ENCODE measurements around the gene DGKD. TPM values are rescaled to one million over a fixed set of nuclear protein-coding genes. Genes with fewer than 3 reads are reported as not detected.

The DGKD gene
- total and polyA plus RNA-seq, 2 donors (not counting 1 experiment from before 2014, with no cell fraction given), result 224 to 396 TPM

DNA sequence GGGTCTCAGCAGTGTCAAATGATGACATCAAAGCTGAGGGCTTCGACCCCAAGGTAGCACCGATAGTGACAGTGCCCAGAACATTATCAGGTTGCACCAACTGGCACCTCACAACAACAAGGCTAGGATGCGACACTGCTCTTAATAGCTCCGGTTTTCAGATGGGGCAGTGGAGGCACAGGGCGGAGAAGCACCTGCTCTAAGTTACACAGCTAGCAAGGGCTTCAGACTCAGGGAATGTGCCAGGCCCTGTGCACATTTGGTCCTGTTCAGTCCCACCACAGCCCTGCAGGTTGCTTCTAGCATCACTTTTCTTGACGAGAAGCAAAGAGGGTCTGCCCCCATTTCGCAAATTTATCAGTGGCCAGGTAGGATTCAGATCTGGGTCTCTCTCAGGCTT, 74.1 kb downstream of the DGKD start:
- Mint-ChIP-seq H3K27ac (no peak overlapping the region), H3K4me1 (peaks cover 66% of the 10 kb centered on the region), H3K27me3 (no peaks in the 10 kb centered on the region), H3K9me3 (ENCODE audit: insufficient read depth) (no peaks in the 10 kb centered on the region), H3K4me3 (no peak overlapping the region)
- 92% methylated on average over 6 of the region's 7 CpGs for WGBS (ENCODE audit: insufficient coverage)
- Histone ChIP-seq H4K20me1 (ENCODE audit: control insufficient read depth, insufficient read depth, low read length, poor library complexity, severe bottlenecking) (peaks cover 81% of the 10 kb centered on the region), H3K27me3 (replicated peaks in 1 of 4; ENCODE audit: control extremely low read depth in 1 of 4, control insufficient read depth in 3 of 4, insufficient read depth in 4 of 4, low read length in 3 of 4) (no peaks in the 10 kb centered on the region), H3K4me2 (replicated peaks; ENCODE audit: low read depth, low read length, poor library complexity, severe bottlenecking) (no peak overlapping the region), H3K9ac (ENCODE audit: low read length) (no peak overlapping the region), H2AFZ (ENCODE audit: insufficient read depth, low read depth, low read length, poor library complexity, severe bottlenecking) (no peak overlapping the region), H3K4me1 (ENCODE audit: control insufficient read depth in 2 of 2, insufficient read depth in 2 of 2, low read length in 2 of 2) (peaks cover 14 to 22% of the 10 kb centered on the region in 2 donors), H3K79me2 (ENCODE audit: control insufficient read depth, insufficient read depth, low read length) (peaks cover 98% of the 10 kb centered on the region), H3K4me3 (ENCODE audit: control extremely low read depth in 1 of 5, extremely low read depth in 1 of 5, insufficient read depth in 1 of 5, low read depth in 2 of 5, low read length in 4 of 5) (no peak overlapping the region), H3K36me3 (replicated peaks in 1 of 2; ENCODE audit: control extremely low read depth in 1 of 2, control insufficient read depth in 1 of 2, extremely low read depth in 1 of 2, insufficient read depth in 2 of 2, low read length in 1 of 2) (peaks cover 0 to 50% of the 10 kb centered on the region in 2 experiments), H3K27ac (ENCODE audit: low read length in 2 of 2) (peak overlapping the region in 1 of 2 donors; percentile 48), H3K9me3 (ENCODE audit: control extremely low read depth in 1 of 3, control insufficient read depth in 2 of 3, insufficient read depth in 1 of 3, low read length in 2 of 3) (no peaks in the 10 kb centered on the region)
- no peak for TF ChIP-seq EZH2 (IDR thresholded peaks at IDR 0.05; ENCODE audit: borderline replicate concordance, insufficient read depth, low read depth, low read length, poor library complexity, severe bottlenecking)
- TF ChIP-seq CTCF (IDR thresholded peaks at IDR 0.05), result no peak
- intact Hi-C loops (cut with micrococcal nuclease), result no loop called here
- no peak for ATAC-seq (ENCODE audit: low read depth)
- no peak for DNase-seq
- POLR2A ChIA-PET, result no interaction called here
- CTCF ChIA-PET, result interaction anchor here (1.4 to 15.7 kb wide), 3 partner anchors 14 to 25 kb away, joined by 4 to 218 read pairs (median 7); no protein-coding TSS in a partner anchor

DNA sequence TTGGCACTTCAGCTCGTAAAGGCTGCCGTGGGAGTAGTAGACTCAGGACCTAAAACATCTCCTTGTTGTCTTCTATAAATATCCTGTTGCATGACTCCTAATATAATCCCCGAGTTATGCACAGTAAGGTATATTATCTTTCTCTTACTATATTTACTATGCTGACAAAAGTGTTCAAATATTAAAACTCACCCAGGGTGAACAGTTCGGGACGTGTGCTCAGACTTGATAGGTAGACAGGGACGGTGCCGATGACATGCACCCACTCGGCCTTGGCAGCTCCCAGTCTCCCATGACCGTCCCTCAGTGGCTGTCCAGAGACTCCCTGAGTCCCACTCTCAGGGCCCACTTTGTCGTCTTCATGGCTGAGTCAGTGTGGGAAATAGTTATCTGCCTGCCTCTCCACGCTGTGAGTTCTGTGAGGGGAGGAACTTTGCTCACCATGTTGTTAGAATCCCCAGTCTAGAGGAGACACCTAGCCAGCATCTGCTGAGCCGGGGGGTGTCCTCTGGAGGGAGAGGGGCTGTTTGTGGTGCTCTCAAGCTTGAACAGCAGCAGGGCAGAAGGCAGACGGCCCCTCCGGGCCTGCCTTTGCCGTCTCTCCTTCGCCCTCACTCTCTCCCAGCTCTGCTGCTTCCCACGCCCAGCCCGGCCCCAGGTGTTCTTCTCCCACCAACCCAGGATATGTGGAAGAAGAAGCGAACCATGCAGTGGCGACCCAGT, 75.0 kb downstream of the DGKD start:
- Histone ChIP-seq H3K4me3 (ENCODE audit: control extremely low read depth in 1 of 5, extremely low read depth in 1 of 5, insufficient read depth in 1 of 5, low read depth in 2 of 5, low read length in 4 of 5) (no peak overlapping the region), H3K9ac (ENCODE audit: low read length) (no peak overlapping the region), H3K4me1 (ENCODE audit: control insufficient read depth in 2 of 2, insufficient read depth in 2 of 2, low read length in 2 of 2) (peaks cover 6 to 15% of the 10 kb centered on the region in 2 donors), H2AFZ (ENCODE audit: insufficient read depth, low read depth, low read length, poor library complexity, severe bottlenecking) (no peak overlapping the region), H3K79me2 (ENCODE audit: control insufficient read depth, insufficient read depth, low read length) (peaks cover 97% of the 10 kb centered on the region), H3K9me3 (ENCODE audit: control extremely low read depth in 1 of 3, control insufficient read depth in 2 of 3, insufficient read depth in 1 of 3, low read length in 2 of 3) (no peaks in the 10 kb centered on the region), H3K27ac (ENCODE audit: low read length in 2 of 2) (peak overlapping the region in 1 of 2 donors; percentile 48), H4K20me1 (ENCODE audit: control insufficient read depth, insufficient read depth, low read length, poor library complexity, severe bottlenecking) (peaks cover 80% of the 10 kb centered on the region), H3K36me3 (replicated peaks in 1 of 2; ENCODE audit: control extremely low read depth in 1 of 2, control insufficient read depth in 1 of 2, extremely low read depth in 1 of 2, insufficient read depth in 2 of 2, low read length in 1 of 2) (peaks cover 1 to 44% of the 10 kb centered on the region in 2 experiments), H3K4me2 (replicated peaks; ENCODE audit: low read depth, low read length, poor library complexity, severe bottlenecking) (no peak overlapping the region), H3K27me3 (replicated peaks in 1 of 4; ENCODE audit: control extremely low read depth in 1 of 4, control insufficient read depth in 3 of 4, insufficient read depth in 4 of 4, low read length in 3 of 4) (no peaks in the 10 kb centered on the region)
- no peak for ATAC-seq (ENCODE audit: low read depth)
- Mint-ChIP-seq H3K4me3 (no peak overlapping the region), H3K4me1 (peaks cover 61% of the 10 kb centered on the region), H3K27ac (peak overlapping the region; percentile 70), H3K27me3 (no peaks in the 10 kb centered on the region), H3K9me3 (ENCODE audit: insufficient read depth) (no peaks in the 10 kb centered on the region)
- POLR2A ChIA-PET, result no interaction called here
- TF ChIP-seq EZH2 (IDR thresholded peaks at IDR 0.05; ENCODE audit: borderline replicate concordance, insufficient read depth, low read depth, low read length, poor library complexity, severe bottlenecking) (no peak), CTCF (IDR thresholded peaks at IDR 0.05) (no peak)
- DNase-seq, result no peak
- intact Hi-C loops (cut with micrococcal nuclease), result no loop called here
- WGBS (ENCODE audit: insufficient coverage), result 98% methylated on average over 13 of the region's 20 CpGs
- CTCF ChIA-PET, result interaction anchor here (1.7 to 3.7 kb wide), 4 partner anchors 7 to 25 kb away, joined by 4 to 16 read pairs (median 10); no protein-coding TSS in a partner anchor
